Progenitor cell of endocrine pancreas (in vitro differentiated cells): ENCODE data around the gene PLSCR4. TPM values are rescaled to one million over a fixed set of nuclear protein-coding genes. Genes with fewer than 3 reads are reported as not detected.
A peak's percentile ranks its signal among the peaks of the same experiment; 100 is the strongest.

ENCODE experiments used
- DNase-seq: peaks from one replicate; pipeline ENCODE4 v3.0.0; 2021; ENCODE audit warnings: low spot score; ENCODE audit not compliant: unreplicated experiment
- H3K27ac Mint-ChIP-seq: 2 replicates; pipeline ENCODE4 v1.8.0; 2021; ENCODE audit warnings: mild to moderate bottlenecking, moderate library complexity, mixed read lengths
- H3K27me3 Mint-ChIP-seq: 2 replicates; pipeline ENCODE4 v1.8.0; 2021; ENCODE audit warnings: mixed read lengths
- H3K36me3 Mint-ChIP-seq: 2 replicates; pipeline ENCODE4 v1.8.0; 2022; ENCODE audit warnings: mixed read lengths; ENCODE audit not compliant: insufficient read depth
- H3K4me1 Mint-ChIP-seq: 2 replicates; pipeline ENCODE4 v1.8.0; 2021; ENCODE audit warnings: low read depth, mixed read lengths
- H3K4me3 Mint-ChIP-seq: 2 replicates; pipeline ENCODE4 v1.8.0; 2021; ENCODE audit warnings: low read depth, mild to moderate bottlenecking, moderate library complexity, mixed read lengths
- H3K9me3 Mint-ChIP-seq: 2 replicates; pipeline ENCODE4 v1.8.0; 2021; ENCODE audit warnings: low read depth, mixed read lengths
- total RNA-seq: library from RNA; stranded (reverse); gene quantifications from 2 replicates; pipeline ENCODE4 v1.2.1, GENCODE V29; 2021
- TF ChIP-seq, protein P1 (sequence below): fragments of 200-600 bp; sonication (generic); IDR thresholded peaks from one replicate; pipeline ENCODE4 v1.5.0; 2021; ENCODE audit warnings: antibody characterized with exemption, mild to moderate bottlenecking; ENCODE audit not compliant: unreplicated experiment

PLSCR4 gene
- total RNA-seq, 1 donor from 2014 or later: 9.2 TPM

DNA sequence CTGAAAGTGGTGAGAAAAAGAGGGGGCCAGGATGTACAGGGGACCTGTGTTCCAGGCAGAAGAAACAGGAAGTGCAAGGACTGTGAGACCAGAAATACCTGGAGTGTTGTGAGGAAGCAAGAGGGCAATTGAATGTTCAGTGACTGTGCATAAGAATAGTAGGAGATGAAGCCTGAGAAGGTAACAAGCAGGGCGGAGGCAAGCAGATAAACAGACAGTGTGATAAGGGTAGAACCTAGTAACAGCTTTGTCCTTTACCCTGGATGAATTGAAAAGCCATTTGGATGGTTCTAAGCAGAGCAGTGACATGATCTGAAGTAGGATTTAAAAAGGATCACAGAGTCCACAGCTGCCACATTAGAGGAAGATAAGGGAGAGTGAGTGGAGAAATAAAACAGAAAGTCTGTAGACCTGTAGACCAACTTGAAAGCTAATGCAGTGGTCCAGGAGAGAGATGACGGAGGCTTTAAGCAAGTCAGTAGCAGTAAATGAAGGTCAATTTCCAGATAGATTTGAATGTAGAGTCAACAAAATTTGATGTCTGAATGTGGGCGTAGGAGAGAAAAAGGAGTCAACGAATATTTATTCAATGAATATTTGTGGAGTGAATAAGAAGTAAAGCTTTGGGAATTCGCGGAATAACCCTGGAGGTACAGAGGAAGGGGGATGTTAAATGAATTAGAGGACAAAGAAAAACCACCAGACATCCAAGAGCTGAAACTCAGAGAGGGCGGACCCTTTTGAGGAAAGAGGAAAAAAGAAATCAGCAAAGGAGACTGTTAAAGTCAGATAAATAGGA, 85.7 kb downstream of the PLSCR4 start:
- Mint-ChIP-seq H3K27me3 (peaks cover 24% of the 10 kb centered on the region), H3K9me3 (peaks cover 4% of the 10 kb centered on the region), H3K4me3 (no peak overlapping the region), H3K36me3 (peaks cover 2% of the 10 kb centered on the region), H3K4me1 (peaks cover 28% of the 10 kb centered on the region), H3K27ac (no peak overlapping the region)
- TF ChIP-seq, protein P1, sequence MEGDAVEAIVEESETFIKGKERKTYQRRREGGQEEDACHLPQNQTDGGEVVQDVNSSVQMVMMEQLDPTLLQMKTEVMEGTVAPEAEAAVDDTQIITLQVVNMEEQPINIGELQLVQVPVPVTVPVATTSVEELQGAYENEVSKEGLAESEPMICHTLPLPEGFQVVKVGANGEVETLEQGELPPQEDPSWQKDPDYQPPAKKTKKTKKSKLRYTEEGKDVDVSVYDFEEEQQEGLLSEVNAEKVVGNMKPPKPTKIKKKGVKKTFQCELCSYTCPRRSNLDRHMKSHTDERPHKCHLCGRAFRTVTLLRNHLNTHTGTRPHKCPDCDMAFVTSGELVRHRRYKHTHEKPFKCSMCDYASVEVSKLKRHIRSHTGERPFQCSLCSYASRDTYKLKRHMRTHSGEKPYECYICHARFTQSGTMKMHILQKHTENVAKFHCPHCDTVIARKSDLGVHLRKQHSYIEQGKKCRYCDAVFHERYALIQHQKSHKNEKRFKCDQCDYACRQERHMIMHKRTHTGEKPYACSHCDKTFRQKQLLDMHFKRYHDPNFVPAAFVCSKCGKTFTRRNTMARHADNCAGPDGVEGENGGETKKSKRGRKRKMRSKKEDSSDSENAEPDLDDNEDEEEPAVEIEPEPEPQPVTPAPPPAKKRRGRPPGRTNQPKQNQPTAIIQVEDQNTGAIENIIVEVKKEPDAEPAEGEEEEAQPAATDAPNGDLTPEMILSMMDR: no peak
- DNase-seq: no peak

GRCh38 chr3:146164506-146164905, 86.4 kb downstream of the PLSCR4 start:
- peaks cover 24% of the 10 kb centered on the region for H3K27me3 Mint-ChIP-seq
- H3K36me3 Mint-ChIP-seq: peaks cover 2% of the 10 kb centered on the region
- H3K9me3 Mint-ChIP-seq: peaks cover 4% of the 10 kb centered on the region
- TF ChIP-seq, protein P1: no peak
- no peak overlapping the region for H3K27ac Mint-ChIP-seq
- H3K4me3 Mint-ChIP-seq: no peak overlapping the region
- DNase-seq: no peak
- H3K4me1 Mint-ChIP-seq: peaks cover 29% of the 10 kb centered on the region

DNA sequence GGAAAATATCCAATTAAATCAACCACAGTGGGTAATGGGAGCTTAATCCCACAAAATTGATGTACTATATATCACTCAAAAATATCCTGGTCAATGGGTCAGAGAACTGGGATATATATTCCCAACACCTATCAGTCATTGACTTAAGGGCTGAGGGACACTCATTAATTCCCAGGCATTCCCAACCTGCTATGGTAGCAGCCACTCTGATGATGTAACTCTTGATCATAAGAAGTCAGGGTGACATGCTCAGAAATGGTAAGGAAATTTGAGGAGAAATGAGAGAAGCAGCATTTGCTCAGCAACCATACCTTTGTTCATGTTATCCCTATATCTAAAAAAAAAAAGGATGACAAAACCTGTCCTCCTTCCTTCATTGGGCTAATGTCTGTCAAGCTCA, 86.8 kb downstream of the PLSCR4 start:
- Mint-ChIP-seq H3K36me3 (peaks cover 2% of the 10 kb centered on the region), H3K4me1 (peaks cover 31% of the 10 kb centered on the region), H3K27ac (no peak overlapping the region), H3K27me3 (peaks cover 24% of the 10 kb centered on the region), H3K9me3 (peaks cover 4% of the 10 kb centered on the region), H3K4me3 (no peak overlapping the region)
- no peak for DNase-seq
- TF ChIP-seq, protein P1: no peak

- H3K27ac Mint-ChIP-seq: no peak overlapping the region
These were observed 87.3 kb downstream of the PLSCR4 start for GRCh38 chr3:146163584-146163983.

GRCh38 chr3:146162561-146162960, 88.3 kb downstream of the PLSCR4 start:
- H3K27ac Mint-ChIP-seq: no peak overlapping the region
- peaks cover 24% of the 10 kb centered on the region for H3K27me3 Mint-ChIP-seq
- H3K4me3 Mint-ChIP-seq: peak overlapping the region; percentile 92
- peaks cover 2% of the 10 kb centered on the region for H3K36me3 Mint-ChIP-seq
- no peak for DNase-seq
- TF ChIP-seq, protein P1: no peak
- peaks cover 40% of the 10 kb centered on the region for H3K4me1 Mint-ChIP-seq
- H3K9me3 Mint-ChIP-seq: peaks cover 4% of the 10 kb centered on the region

More at GRCh38 chr3:146163584-146163983, 87.3 kb downstream of the PLSCR4 start:
- H3K4me3 Mint-ChIP-seq: peak overlapping the region; percentile 56
- DNase-seq: no peak
- peaks cover 35% of the 10 kb centered on the region for H3K4me1 Mint-ChIP-seq
- peaks cover 24% of the 10 kb centered on the region for H3K27me3 Mint-ChIP-seq
- TF ChIP-seq, protein P1: no peak
- H3K9me3 Mint-ChIP-seq: peaks cover 4% of the 10 kb centered on the region
- H3K36me3 Mint-ChIP-seq: peaks cover 2% of the 10 kb centered on the region
